H9 (cell line): ENCODE results near the gene VDR. TPM values are rescaled to one million over a fixed set of nuclear protein-coding genes. Genes with fewer than 3 reads are reported as not detected.

Source experiments
- DNase-seq: peaks from one replicate; pipeline ENCODE4 v3.0.0-alpha.2; 2017
- H2AFZ ChIP-seq: one replicate; pipeline ENCODE4 v1.6.1; 2013; ENCODE audit warnings: mild to moderate bottlenecking, low read length, control low read depth, moderate library complexity
- H2AK5ac ChIP-seq: 2 replicates; pipeline ENCODE4 v1.6.1; 2013; ENCODE audit warnings: low read length, control low read depth, mixed read lengths; ENCODE audit not compliant: insufficient read length
- H2BK120ac ChIP-seq: one replicate; pipeline ENCODE4 v1.6.1; 2013; ENCODE audit warnings: low read depth, mild to moderate bottlenecking, low read length, control low read depth, inconsistent platforms; ENCODE audit not compliant: poor library complexity, severe bottlenecking
- H2BK12ac ChIP-seq: 2 replicates; pipeline ENCODE4 v1.6.1; 2013; ENCODE audit warnings: low read length, control low read depth, mixed read lengths, low read depth; ENCODE audit not compliant: insufficient read length
- H2BK15ac ChIP-seq: 2 replicates; pipeline ENCODE4 v1.6.1; 2013; ENCODE audit warnings: low read depth, low read length, control low read depth
- H2BK20ac ChIP-seq: one replicate; pipeline ENCODE4 v1.6.1; 2013; ENCODE audit warnings: low read depth, mild to moderate bottlenecking, low read length, control low read depth, inconsistent platforms; ENCODE audit not compliant: poor library complexity, severe bottlenecking
- H2BK5ac ChIP-seq: 2 replicates; pipeline ENCODE4 v1.6.1; 2013; ENCODE audit warnings: low read length, control low read depth, mixed read lengths; ENCODE audit not compliant: insufficient read length
- H3K14ac ChIP-seq: 2 replicates; pipeline ENCODE4 v1.6.1; 2013; ENCODE audit warnings: low read length, control low read depth; ENCODE audit not compliant: insufficient read depth
- H3K18ac ChIP-seq: 2 replicates; pipeline ENCODE4 v1.6.1; 2013; ENCODE audit warnings: low read depth, mild to moderate bottlenecking, mixed read lengths, low read length, control low read depth; ENCODE audit not compliant: insufficient read length
- H3K23ac ChIP-seq: 2 replicates; pipeline ENCODE4 v1.6.1; 2013; ENCODE audit warnings: low read length, control low read depth, mixed read lengths, low read depth; ENCODE audit not compliant: insufficient read length
- H3K23me2 ChIP-seq: 2 replicates; pipeline ENCODE4 v1.6.1; 2013; ENCODE audit warnings: low read depth, mild to moderate bottlenecking, mixed read lengths, low read length, control low read depth; ENCODE audit not compliant: insufficient read length, poor library complexity, severe bottlenecking
- H3K27ac ChIP-seq: 2 replicates; pipeline ENCODE4 v1.5.1; 2013; ENCODE audit warnings: low read length, control low read depth, mixed read lengths, low read depth; ENCODE audit not compliant: insufficient read length
- H3K27me3 ChIP-seq: 2 replicates; pipeline ENCODE4 v1.6.1; 2013; ENCODE audit warnings: low read length, control low read depth, inconsistent platforms; ENCODE audit not compliant: insufficient read depth
- H3K4ac ChIP-seq: 2 replicates; pipeline ENCODE4 v1.6.1; 2013; ENCODE audit warnings: low read depth, mild to moderate bottlenecking, control low read depth, inconsistent platforms, low read length, moderate library complexity
- H3K4me1 ChIP-seq: 2 replicates; pipeline ENCODE4 v1.6.1; 2013; ENCODE audit warnings: low read length, control low read depth, inconsistent platforms; ENCODE audit not compliant: insufficient read depth
- H3K4me2 ChIP-seq: 2 replicates; pipeline ENCODE4 v1.6.1; 2013; ENCODE audit warnings: low read length, control low read depth, mixed read lengths; ENCODE audit not compliant: insufficient read length, insufficient read depth
- H3K56ac ChIP-seq: 2 replicates; pipeline ENCODE4 v1.6.1; 2013; ENCODE audit warnings: low read depth, mild to moderate bottlenecking, mixed read lengths, low read length, control low read depth; ENCODE audit not compliant: insufficient read length
- H3K79me1 ChIP-seq: 2 replicates; pipeline ENCODE4 v1.6.1; 2013; ENCODE audit warnings: low read depth, mild to moderate bottlenecking, moderate library complexity, low read length, control low read depth, inconsistent platforms; ENCODE audit not compliant: insufficient read depth, poor library complexity, severe bottlenecking
- H3K79me2 ChIP-seq: 2 replicates; pipeline ENCODE4 v1.6.1; 2013; ENCODE audit warnings: low read length, control low read depth, inconsistent platforms; ENCODE audit not compliant: insufficient read depth
- H3K9ac ChIP-seq: 2 replicates; pipeline ENCODE4 v1.6.1; 2013; ENCODE audit warnings: low read length, control low read depth, mixed read lengths; ENCODE audit not compliant: insufficient read length; ENCODE audit errors: extremely low read depth
- H3K9me3 ChIP-seq: one replicate; pipeline ENCODE4 v1.6.1; 2013; ENCODE audit warnings: low read depth, low read length, inconsistent platforms; ENCODE audit not compliant: control insufficient read depth
- H3T11ph ChIP-seq: one replicate; pipeline ENCODE4 v1.6.1; 2013; ENCODE audit warnings: mild to moderate bottlenecking, low read length, control low read depth, inconsistent platforms
- H4K20me1 ChIP-seq: one replicate; pipeline ENCODE4 v1.6.1; 2013; ENCODE audit not compliant: control insufficient read depth, insufficient read length, insufficient read depth
- H4K5ac ChIP-seq: 2 replicates; pipeline ENCODE4 v1.6.1; 2013; ENCODE audit warnings: low read depth, mild to moderate bottlenecking, mixed read lengths, low read length, control low read depth; ENCODE audit not compliant: insufficient read length
- H4K8ac ChIP-seq: replicated peaks from 2 replicates; pipeline ENCODE4 v1.6.1; 2013; ENCODE audit warnings: low read length, control low read depth, mixed read lengths, low read depth; ENCODE audit not compliant: insufficient read length
- H4K91ac ChIP-seq: 2 replicates; pipeline ENCODE4 v1.6.1; 2013; ENCODE audit warnings: low read depth, mild to moderate bottlenecking, moderate library complexity, mixed read lengths, low read length, control low read depth; ENCODE audit not compliant: insufficient read length
- H3K27ac Mint-ChIP-seq, 3 experiments: 2 replicates in 2 of 3; 3 replicates in 1 of 3; pipeline ENCODE4 v1.8.0; 2020 to 2021; ENCODE audit warnings: mixed read lengths in 3 of 3, mild to moderate bottlenecking in 1 of 3, moderate library complexity in 1 of 3
- H3K27me3 Mint-ChIP-seq: 2 replicates; pipeline ENCODE4 v1.8.0; 2021; ENCODE audit warnings: low read depth, mild to moderate bottlenecking, moderate library complexity, mixed read lengths
- H3K36me3 Mint-ChIP-seq, 3 experiments: 2 replicates in 2 of 3; 3 replicates in 1 of 3; pipeline ENCODE4 v1.8.0; 2020 to 2021; ENCODE audit warnings: low read depth in 3 of 3, mixed read lengths in 3 of 3; ENCODE audit not compliant: insufficient read depth in 1 of 3
- H3K4me1 Mint-ChIP-seq, 2 experiments: 2 replicates each; pipeline ENCODE4 v1.8.0; 2020; ENCODE audit warnings: mixed read lengths in 2 of 2
- H3K4me3 Mint-ChIP-seq, 2 experiments: 2 replicates in 1 of 2; 3 replicates in 1 of 2; pipeline ENCODE4 v1.8.0; 2020 to 2021; ENCODE audit warnings: mild to moderate bottlenecking in 2 of 2, mixed read lengths in 2 of 2, moderate library complexity in 1 of 2
- H3K9me3 Mint-ChIP-seq, 2 experiments: 2 replicates in 1 of 2; 3 replicates in 1 of 2; pipeline ENCODE4 v1.8.0; 2020; ENCODE audit warnings: mild to moderate bottlenecking in 2 of 2, mixed read lengths in 2 of 2, moderate library complexity in 1 of 2
- CTCF ChIP-seq: fragments of 200-600 bp; sonication (generic); conservative IDR thresholded peaks from 3 replicates; pipeline ENCODE4 v1.8.0; 2021; ENCODE audit warnings: antibody characterized with exemption, mild to moderate bottlenecking
- WGBS: extraction: QIAGEN DNeasy Blood & Tissue Kit; methylation state at CpG from one replicate; pipeline ENCODE4 v1.1.7; 2013; ENCODE audit warnings: missing lambda C conversion rate, low lambda C conversion rate, mixed read lengths; ENCODE audit not compliant: insufficient read length; ENCODE audit errors: extremely low coverage; 5-methylcytosine and 5-hydroxymethylcytosine counted together
- total RNA-seq: library from RNA; stranded (reverse); gene quantifications from 2 replicates; pipeline ENCODE4 v1.2.1, GENCODE V29; 2021

VDR gene
- total RNA-seq, 1 experiment from 2014 or later = 0.61 TPM

- Histone ChIP-seq H3K27ac (no peak overlapping the region), H3T11ph (no peak overlapping the region), H3K18ac (no peak overlapping the region), H4K91ac (no peak overlapping the region), H3K79me2 (no peaks in the 10 kb centered on the region), H3K27me3 (no peaks in the 10 kb centered on the region), H2AFZ (no peak overlapping the region), H3K4ac (no peak overlapping the region), H4K8ac (no peak overlapping the region), H3K56ac (no peak overlapping the region), H2BK15ac (no peak overlapping the region), H3K9me3 (no peaks in the 10 kb centered on the region), H3K79me1 (no peaks in the 10 kb centered on the region), H2BK120ac (no peak overlapping the region), H2BK5ac (no peak overlapping the region), H2BK20ac (no peak overlapping the region), H3K4me2 (no peak overlapping the region), H4K5ac (no peak overlapping the region), H3K4me1 (no peaks in the 10 kb centered on the region), H3K14ac (0 out of 2 replicates have a peak overlapping the region, but pooled peaks have one; percentile 16), H3K23me2 (peaks cover 2% of the 10 kb centered on the region), H2BK12ac (no peak overlapping the region), H4K20me1 (peaks cover 2% of the 10 kb centered on the region), H3K23ac (no peak overlapping the region), H3K9ac (no peak overlapping the region), H2AK5ac (no peak overlapping the region)
- H3K4me1 Mint-ChIP-seq = peaks cover 9 to 20% of the 10 kb centered on the region in 2 experiments
- no peak for DNase-seq
- H3K36me3 Mint-ChIP-seq = no peaks in the 10 kb centered on the region
- no CpG with 5 or more reads among the region's 10 CpGs for WGBS
- TF ChIP-seq CTCF = no peak
- no peaks in the 10 kb centered on the region; a peak in 1 of 5 replicates for H3K9me3 Mint-ChIP-seq
- H3K27ac Mint-ChIP-seq = no peak overlapping the region
- peaks cover 34% of the 10 kb centered on the region for H3K27me3 Mint-ChIP-seq
- H3K4me3 Mint-ChIP-seq = no peak overlapping the region
Measured at GRCh38 chr12:47940773-47941474, 36.1 kb upstream of the VDR start.
